ENCODE results near the gene DAPK2. TPM values are rescaled to one million over a fixed set of nuclear protein-coding genes. Genes with fewer than 3 reads are reported as not detected.

DAPK2 gene
- total and polyA plus RNA-seq, 2 of the 4 experiments (the other 2 are of a cell fraction): 0.34 to 0.36 TPM

- Histone ChIP-seq H2AK9ac (replicated peaks; ENCODE audit: low read depth, low read length, poor library complexity) (no peak overlapping the region), H4K5ac (ENCODE audit: low read depth, low read length) (no peak overlapping the region), H3K4me2 (ENCODE audit: low read depth, low read length) (no peak overlapping the region), H2BK20ac (ENCODE audit: low read depth, low read length) (no peak overlapping the region), H2BK120ac (ENCODE audit: low read depth, low read length) (no peak overlapping the region), H2AFZ (replicated peaks; ENCODE audit: low read length, poor library complexity) (no peak overlapping the region), H4K91ac (ENCODE audit: insufficient read depth, low read depth, low read length) (no peak overlapping the region), H3K9ac (ENCODE audit: low read depth, low read length) (no peak overlapping the region), H3K36me3 (ENCODE audit: control insufficient read depth, insufficient read depth, low read length) (no peaks in the 10 kb centered on the region), H3K23ac (ENCODE audit: low read depth, low read length) (no peak overlapping the region), H3K4ac (ENCODE audit: low read depth, low read length) (no peak overlapping the region), H3K14ac (replicated peaks; ENCODE audit: low read depth, low read length) (no peak overlapping the region), H3K27ac (ENCODE audit: insufficient read depth, low read length) (no peak overlapping the region), H3K4me1 (ENCODE audit: control insufficient read depth, insufficient read depth, low read length) (peaks cover 2% of the 10 kb centered on the region; the same call in 1 of the 2 replicates), H3K27me3 (ENCODE audit: control insufficient read depth, insufficient read depth, low read length) (peaks cover 8% of the 10 kb centered on the region), H3K79me1 (ENCODE audit: low read depth in 1 of 2, low read length in 2 of 2) (no peaks in the 10 kb centered on the region), H4K20me1 (ENCODE audit: insufficient read depth, low read length) (peaks cover 11% of the 10 kb centered on the region; the same call in 1 of the 2 replicates), H3K18ac (ENCODE audit: low read depth, low read length) (no peak overlapping the region), H3K4me3 (ENCODE audit: insufficient read depth, low read depth, low read length) (no peak overlapping the region), H3K56ac (ENCODE audit: extremely low read depth, insufficient read depth, low read length) (no peak overlapping the region), H2BK5ac (ENCODE audit: low read depth, low read length, poor library complexity, severe bottlenecking) (no peak overlapping the region), H2BK15ac (ENCODE audit: low read depth, low read length) (no peak overlapping the region), H3K9me3 (ENCODE audit: control insufficient read depth, insufficient read depth, low read length) (peaks cover 4% of the 10 kb centered on the region; the same call in 1 of the 2 replicates), H4K8ac (ENCODE audit: low read depth in 2 of 2, low read length in 2 of 2) (no peak overlapping the region), H3K9me1 (ENCODE audit: insufficient read depth, low read length) (0 out of 2 replicates have a peak, but pooled peaks cover 3% of the 10 kb centered on the region), H2AK5ac (ENCODE audit: low read depth, low read length) (no peak overlapping the region)
- no CpG with 5 or more reads among the region's 4 CpGs for WGBS, 2 experiments (ENCODE audit: extremely low coverage in 2 of 2, insufficient read length in 1 of 2)
- ChIA-PET CTCF (no interaction called here), POLR2A (ENCODE audit: unreplicated experiment) (no interaction called here)
- in situ Hi-C loops (cut with MboI; ENCODE audit: low sequenced_read_pairs): loop anchor here (25.0 kb wide), 1 partner anchor 163 kb away; the partner anchor contains the start of gene DAPK2
- ATAC-seq (ENCODE audit: low read depth): no peak
- intact Hi-C loops (cut with micrococcal nuclease): no loop called here
- dilution Hi-C loops (cut with HindIII; ENCODE audit: low sequenced_read_pairs, unreplicated experiment): no loop called here
- TF ChIP-seq POLR2A (IDR thresholded peaks at IDR 0.05; ENCODE audit: low read depth, low read length): no peak
- no peak for TF ChIP-seq CHD1 (IDR thresholded peaks at IDR 0.05; ENCODE audit: low read depth, low read length)
- TF ChIP-seq BHLHE40 (IDR thresholded peaks at IDR 0.05; ENCODE audit: low read depth, low read length): no peak
- no peak for TF ChIP-seq RFX5 (IDR thresholded peaks at IDR 0.05; ENCODE audit: low read depth, low read length)
- TF ChIP-seq ELK1 (IDR thresholded peaks at IDR 0.05; ENCODE audit: borderline replicate concordance, low read depth, low read length): no peak
- TF ChIP-seq MAZ (IDR thresholded peaks at IDR 0.05; ENCODE audit: borderline replicate concordance, low read depth, low read length): no peak
- no peak for TF ChIP-seq SMC3 (IDR thresholded peaks at IDR 0.05; ENCODE audit: low read depth, low read length)
- TF ChIP-seq USF2 (IDR thresholded peaks at IDR 0.05; ENCODE audit: low read depth, low read length): no peak
- TF ChIP-seq, protein P1, sequence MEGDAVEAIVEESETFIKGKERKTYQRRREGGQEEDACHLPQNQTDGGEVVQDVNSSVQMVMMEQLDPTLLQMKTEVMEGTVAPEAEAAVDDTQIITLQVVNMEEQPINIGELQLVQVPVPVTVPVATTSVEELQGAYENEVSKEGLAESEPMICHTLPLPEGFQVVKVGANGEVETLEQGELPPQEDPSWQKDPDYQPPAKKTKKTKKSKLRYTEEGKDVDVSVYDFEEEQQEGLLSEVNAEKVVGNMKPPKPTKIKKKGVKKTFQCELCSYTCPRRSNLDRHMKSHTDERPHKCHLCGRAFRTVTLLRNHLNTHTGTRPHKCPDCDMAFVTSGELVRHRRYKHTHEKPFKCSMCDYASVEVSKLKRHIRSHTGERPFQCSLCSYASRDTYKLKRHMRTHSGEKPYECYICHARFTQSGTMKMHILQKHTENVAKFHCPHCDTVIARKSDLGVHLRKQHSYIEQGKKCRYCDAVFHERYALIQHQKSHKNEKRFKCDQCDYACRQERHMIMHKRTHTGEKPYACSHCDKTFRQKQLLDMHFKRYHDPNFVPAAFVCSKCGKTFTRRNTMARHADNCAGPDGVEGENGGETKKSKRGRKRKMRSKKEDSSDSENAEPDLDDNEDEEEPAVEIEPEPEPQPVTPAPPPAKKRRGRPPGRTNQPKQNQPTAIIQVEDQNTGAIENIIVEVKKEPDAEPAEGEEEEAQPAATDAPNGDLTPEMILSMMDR (conservative IDR thresholded peaks at IDR 0.05; ENCODE audit: low read depth, low read length): no peak
- TF ChIP-seq FOS (IDR thresholded peaks at IDR 0.05; ENCODE audit: low read depth, low read length): no peak
- TF ChIP-seq CEBPB (IDR thresholded peaks at IDR 0.05; ENCODE audit: low read depth, low read length): no peak
- no peak for TF ChIP-seq RAD21 (IDR thresholded peaks at IDR 0.05; ENCODE audit: low read length)
- TF ChIP-seq MXI1 (IDR thresholded peaks at IDR 0.05; ENCODE audit: borderline replicate concordance, low read depth, low read length): no peak
- no peak for TF ChIP-seq MAFK (IDR thresholded peaks at IDR 0.05; ENCODE audit: low read depth, low read length)
- no peak for TF ChIP-seq NFE2L2 (IDR thresholded peaks at IDR 0.05; ENCODE audit: low read depth, low read length)
- no peak for TF ChIP-seq RCOR1 (IDR thresholded peaks at IDR 0.05; ENCODE audit: insufficient replicate concordance, low read length)
- DNase-seq: no peak
- BruUV-seq (replicated peaks): no TSS peak
Measured at GRCh38 chr15:63874616-63875015, 171.7 kb downstream of the DAPK2 start.
